HEK293T (cell line): ENCODE measurements around the gene CRCP.

Source experiments
- ARNT ChIP-seq: fragments of 450-650 bp; IDR thresholded peaks from 2 replicates; pipeline ENCODE4 v1.6.1; 2017; ENCODE audit warnings: mild to moderate bottlenecking
- BHLHE40 ChIP-seq: fragments of 450-650 bp; IDR thresholded peaks from 2 replicates; pipeline ENCODE4 v1.6.1; 2016; ENCODE audit warnings: mild to moderate bottlenecking, moderate library complexity, borderline replicate concordance
- FOXA1 ChIP-seq: fragments of 450-650 bp; IDR thresholded peaks from 2 replicates; pipeline ENCODE4 v1.6.1; 2016; ENCODE audit warnings: mild to moderate bottlenecking
- FOXK2 ChIP-seq: fragments of 450-650 bp; IDR thresholded peaks from 2 replicates; pipeline ENCODE4 v1.6.1; 2016; ENCODE audit warnings: mild to moderate bottlenecking
- FOXM1 ChIP-seq: fragments of 450-650 bp; IDR thresholded peaks from 2 replicates; pipeline ENCODE4 v1.6.1; 2017; ENCODE audit warnings: mild to moderate bottlenecking, borderline replicate concordance
- HDGF ChIP-seq: fragments of 450-650 bp; IDR thresholded peaks from 2 replicates; pipeline ENCODE4 v1.6.1; 2017; ENCODE audit warnings: antibody characterized with exemption, borderline replicate concordance
- LEF1 ChIP-seq: fragments of 450-650 bp; IDR thresholded peaks from 2 replicates; pipeline ENCODE4 v1.6.1; 2017; ENCODE audit warnings: mild to moderate bottlenecking, borderline replicate concordance
- PKNOX1 ChIP-seq: fragments of 450-650 bp; IDR thresholded peaks from 2 replicates; pipeline ENCODE4 v1.6.1; 2016
- SP1 ChIP-seq: fragments of 450-650 bp; IDR thresholded peaks from 2 replicates; pipeline ENCODE4 v1.6.1; 2017
- SUZ12 ChIP-seq: fragments of 450-650 bp; IDR thresholded peaks from 2 replicates; pipeline ENCODE4 v1.6.1; 2016; ENCODE audit warnings: mild to moderate bottlenecking
- TARDBP ChIP-seq: fragments of 450-650 bp; IDR thresholded peaks from 2 replicates; pipeline ENCODE4 v1.6.1; 2016
- ZNF384 ChIP-seq: fragments of 450-650 bp; IDR thresholded peaks from 2 replicates; pipeline ENCODE4 v1.6.1; 2016

- TF ChIP-seq FOXM1 (no peak), HDGF (no peak), SUZ12 (no peak), PKNOX1 (no peak), TARDBP (no peak), SP1 (no peak), BHLHE40 (no peak), FOXK2 (no peak), LEF1 (no peak), FOXA1 (no peak), ARNT (no peak), ZNF384 (no peak)
Measured at GRCh38 chr7:66119245-66119850, 4.7 kb downstream of the CRCP start.
